OCI-LY7 (cell line): ENCODE results near the gene ZBTB16.

Experiments
- CTCF ChIP-seq: fragments of 200-600 bp; sonication (generic); conservative IDR thresholded peaks from 2 replicates; pipeline ENCODE4 v1.5.1; 2014; ENCODE audit warnings: mild to moderate bottlenecking, antibody characterized with exemption, low read length, moderate library complexity, mixed read lengths
- EZH2phosphoT487 ChIP-seq: fragments of 200-600 bp; sonication (generic); IDR thresholded peaks from 2 replicates; pipeline ENCODE4 v1.6.1; 2018; ENCODE audit warnings: low read depth, borderline replicate concordance, mild to moderate bottlenecking, mixed run types, antibody characterized with exemption, low read length, moderate library complexity, mixed read lengths

- TF ChIP-seq CTCF = no peak
- TF ChIP-seq EZH2phosphoT487 = no peak
These were observed 119.9 kb downstream of the ZBTB16 start for GRCh38 chr11:114179234-114179941.
